Measurements from ENCODE around the gene GFOD1.

GFOD1 gene

DNA sequence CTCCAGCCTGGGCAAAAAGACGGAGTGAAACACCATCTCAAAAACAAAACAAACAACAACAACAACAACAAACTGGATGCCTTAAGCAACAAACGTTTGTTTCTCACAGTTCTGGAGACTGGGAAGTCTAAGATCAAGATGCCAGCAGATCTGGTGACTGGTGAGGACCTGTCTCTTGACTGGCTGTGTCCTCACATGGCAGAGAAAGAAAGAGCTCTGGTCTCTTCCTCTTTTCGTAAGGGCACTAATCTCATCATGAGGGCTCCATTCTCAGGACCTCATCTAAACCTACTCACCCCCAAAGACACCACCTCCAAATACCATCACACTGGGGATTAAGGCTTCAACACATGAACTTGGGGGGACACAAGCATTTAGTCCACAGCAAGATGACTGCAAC, 13.5 kb upstream of the GFOD1 start:
- no peak overlapping the region for H3K27ac ChIP-seq
- no peak for DNase-seq (ENCODE audit: low spot score)
- TF ChIP-seq, protein P1, sequence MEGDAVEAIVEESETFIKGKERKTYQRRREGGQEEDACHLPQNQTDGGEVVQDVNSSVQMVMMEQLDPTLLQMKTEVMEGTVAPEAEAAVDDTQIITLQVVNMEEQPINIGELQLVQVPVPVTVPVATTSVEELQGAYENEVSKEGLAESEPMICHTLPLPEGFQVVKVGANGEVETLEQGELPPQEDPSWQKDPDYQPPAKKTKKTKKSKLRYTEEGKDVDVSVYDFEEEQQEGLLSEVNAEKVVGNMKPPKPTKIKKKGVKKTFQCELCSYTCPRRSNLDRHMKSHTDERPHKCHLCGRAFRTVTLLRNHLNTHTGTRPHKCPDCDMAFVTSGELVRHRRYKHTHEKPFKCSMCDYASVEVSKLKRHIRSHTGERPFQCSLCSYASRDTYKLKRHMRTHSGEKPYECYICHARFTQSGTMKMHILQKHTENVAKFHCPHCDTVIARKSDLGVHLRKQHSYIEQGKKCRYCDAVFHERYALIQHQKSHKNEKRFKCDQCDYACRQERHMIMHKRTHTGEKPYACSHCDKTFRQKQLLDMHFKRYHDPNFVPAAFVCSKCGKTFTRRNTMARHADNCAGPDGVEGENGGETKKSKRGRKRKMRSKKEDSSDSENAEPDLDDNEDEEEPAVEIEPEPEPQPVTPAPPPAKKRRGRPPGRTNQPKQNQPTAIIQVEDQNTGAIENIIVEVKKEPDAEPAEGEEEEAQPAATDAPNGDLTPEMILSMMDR (IDR thresholded peaks at IDR 0.05) = no peak
- H3K4me3 ChIP-seq = no peak overlapping the region

DNA sequence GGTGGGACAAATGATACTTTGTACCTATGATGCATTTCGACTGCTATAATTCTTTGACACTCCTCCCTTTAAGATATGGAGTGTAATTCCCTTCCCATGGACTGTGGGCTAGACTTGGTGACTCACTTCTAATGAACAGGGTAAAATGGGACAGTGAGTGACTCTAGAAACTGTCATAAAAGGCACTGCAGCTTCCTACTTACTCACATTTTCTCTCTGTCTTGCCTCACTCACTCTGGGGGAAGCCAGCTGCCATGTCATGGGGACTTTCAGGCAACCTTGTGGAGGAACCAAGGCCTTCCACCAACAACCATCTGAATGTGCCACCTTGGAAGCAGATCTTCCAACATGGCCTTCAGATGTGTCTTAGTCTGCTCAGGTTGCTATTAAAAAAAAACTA, 12.9 kb upstream of the GFOD1 start:
- Histone ChIP-seq H3K4me3 (no peak overlapping the region), H3K27ac (no peak overlapping the region)
- no peak for DNase-seq (ENCODE audit: low spot score)
- TF ChIP-seq, protein P1 (IDR thresholded peaks at IDR 0.05) = no peak

DNA sequence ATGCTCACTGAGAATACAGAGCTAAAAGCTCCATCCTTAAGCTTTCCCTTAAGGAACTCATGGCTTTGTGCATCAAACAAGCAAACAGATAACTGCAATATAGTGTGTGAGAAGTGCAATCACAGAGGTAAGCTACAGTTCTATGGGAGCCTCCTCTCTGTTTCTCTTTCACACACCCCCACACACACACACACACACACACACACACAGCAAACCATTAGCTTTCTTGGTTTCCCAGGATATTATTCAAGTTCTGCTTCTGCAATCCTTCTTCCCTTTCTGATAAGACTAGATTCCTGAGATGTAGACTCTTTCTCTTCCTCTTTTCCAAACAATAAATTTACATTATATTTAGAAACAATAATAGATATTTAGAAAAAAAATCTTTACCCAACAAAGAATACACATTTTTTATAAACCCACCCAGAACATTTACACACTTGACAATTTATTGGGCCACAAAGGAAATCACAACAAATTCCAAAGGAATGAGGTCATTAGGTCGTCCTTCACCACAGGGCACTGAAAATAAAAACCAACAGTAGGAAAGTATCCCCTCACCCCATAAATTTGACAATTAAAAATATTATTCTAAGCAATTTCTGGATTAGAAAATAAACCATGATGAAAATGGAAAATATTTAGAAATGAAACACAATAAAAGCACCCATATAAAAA, 9.3 kb upstream of the GFOD1 start:
- TF ChIP-seq, protein P1 (IDR thresholded peaks at IDR 0.05) = no peak
- no peak overlapping the region for H3K27ac ChIP-seq
- DNase-seq (ENCODE audit: low spot score) = no peak
- no peak overlapping the region for H3K4me3 ChIP-seq

DNA sequence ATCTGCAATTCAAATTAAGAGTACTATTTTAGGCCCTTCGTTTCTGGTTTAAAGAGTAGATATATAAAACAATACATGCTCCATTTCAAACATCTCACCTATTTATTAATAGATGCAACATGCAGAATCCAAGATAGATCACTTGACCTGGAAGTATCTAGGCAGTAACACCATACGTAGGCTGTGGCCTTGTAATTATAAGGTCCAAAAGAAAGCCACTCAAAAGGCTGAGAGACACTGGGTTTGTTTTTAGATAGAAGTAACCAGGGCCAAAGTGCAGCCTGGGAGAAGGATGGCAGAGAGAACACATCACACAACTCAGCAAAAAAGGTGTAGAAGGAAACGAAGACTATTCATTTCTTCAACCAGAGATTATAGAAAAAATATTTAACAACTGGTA, 8.4 kb upstream of the GFOD1 start:
- TF ChIP-seq, protein P1 (IDR thresholded peaks at IDR 0.05) = no peak

DNA sequence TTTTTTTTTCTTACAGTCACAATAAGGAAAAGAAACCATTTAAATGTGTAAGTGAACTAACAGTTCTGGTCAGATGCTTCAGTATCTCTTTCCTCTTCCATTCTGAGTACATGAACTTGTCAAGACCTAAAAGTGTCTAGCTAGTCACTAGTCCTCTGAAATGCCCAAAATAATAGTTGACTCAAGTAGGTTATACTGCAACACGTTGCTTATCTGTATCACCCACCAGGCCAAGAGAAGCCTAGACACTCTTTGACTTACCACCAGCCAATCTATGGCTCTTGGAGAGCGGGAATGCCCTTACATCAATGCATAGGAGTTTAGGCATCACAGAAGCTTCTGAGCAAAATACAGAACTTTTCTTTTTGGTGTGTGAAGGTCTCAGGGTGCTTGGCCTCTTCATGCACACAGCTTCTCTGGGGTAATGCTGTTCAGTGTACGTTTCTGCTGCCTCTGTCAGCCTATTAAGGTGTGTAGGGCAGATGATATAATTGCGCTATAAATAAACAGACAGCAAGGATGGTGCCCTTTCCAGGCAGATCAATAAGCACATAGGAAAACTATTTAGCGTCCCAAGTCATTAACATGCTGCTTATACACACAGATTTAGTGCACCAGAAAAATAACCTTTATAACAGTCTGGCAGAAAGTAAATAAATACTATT, 7.8 kb upstream of the GFOD1 start:
- TF ChIP-seq, protein P1 (IDR thresholded peaks at IDR 0.05) = no peak
- H3K4me3 ChIP-seq = no peak overlapping the region
- H3K27ac ChIP-seq = no peak overlapping the region
- DNase-seq (ENCODE audit: low spot score) = no peak

More for the DNA sequence above, 8.4 kb upstream of the GFOD1 start:
- no peak overlapping the region for H3K27ac ChIP-seq
- DNase-seq (ENCODE audit: low spot score) = no peak
- H3K4me3 ChIP-seq = no peak overlapping the region

DNA sequence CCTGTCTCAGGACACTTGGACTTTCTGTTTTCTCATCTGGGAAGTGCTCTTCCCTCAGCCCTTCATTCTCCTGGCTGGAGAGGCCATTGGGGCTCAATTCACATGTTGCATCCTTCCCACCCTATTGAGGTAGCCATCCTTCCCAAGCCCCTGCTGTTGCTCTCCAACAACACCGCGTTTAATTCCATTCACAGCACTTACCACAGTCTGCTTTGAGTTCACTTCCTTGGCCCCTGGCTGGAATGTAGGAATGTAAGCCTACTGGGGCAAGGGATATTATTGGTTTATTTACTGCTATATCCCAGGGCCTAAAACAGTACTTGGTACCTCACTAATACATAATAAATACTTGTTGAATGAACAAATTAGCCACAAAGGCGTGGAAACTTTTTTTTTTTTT, 6.7 kb upstream of the GFOD1 start:
- Histone ChIP-seq H3K4me3 (no peak overlapping the region), H3K27ac (no peak overlapping the region)
- no peak for DNase-seq (ENCODE audit: low spot score)
- TF ChIP-seq, protein P1 (IDR thresholded peaks at IDR 0.05) = no peak

DNA sequence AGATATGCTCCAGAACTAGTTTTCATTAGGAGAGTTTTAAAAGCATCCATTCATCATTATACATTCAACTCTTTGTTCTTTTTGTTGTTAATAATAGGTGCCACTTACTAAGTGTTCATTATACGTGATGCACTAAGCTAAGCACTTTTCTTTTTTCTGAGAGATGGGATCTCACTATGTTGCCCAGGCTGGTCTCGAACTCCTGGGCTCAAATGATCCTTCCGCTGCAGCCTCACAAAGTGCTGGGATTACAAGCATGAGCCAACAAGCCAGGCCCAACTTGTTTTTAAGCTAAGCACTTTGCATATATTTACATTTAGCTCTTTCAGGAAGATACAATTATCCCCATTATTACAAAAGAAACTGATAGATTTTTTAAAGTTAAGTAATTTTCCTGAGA, 5.7 kb upstream of the GFOD1 start:
- TF ChIP-seq, protein P1 (IDR thresholded peaks at IDR 0.05) = no peak
- H3K4me3 ChIP-seq = no peak overlapping the region
- H3K27ac ChIP-seq = no peak overlapping the region
- DNase-seq (ENCODE audit: low spot score) = no peak
